ENCODE results near the gene LCN12. TPM values are rescaled to one million over a fixed set of nuclear protein-coding genes. Genes with fewer than 3 reads are reported as not detected.
A peak's percentile ranks its signal among the peaks of the same experiment; 100 is the strongest.

The LCN12 gene
- total RNA-seq, 1 donor from 2014 or later, result not detected

DNA sequence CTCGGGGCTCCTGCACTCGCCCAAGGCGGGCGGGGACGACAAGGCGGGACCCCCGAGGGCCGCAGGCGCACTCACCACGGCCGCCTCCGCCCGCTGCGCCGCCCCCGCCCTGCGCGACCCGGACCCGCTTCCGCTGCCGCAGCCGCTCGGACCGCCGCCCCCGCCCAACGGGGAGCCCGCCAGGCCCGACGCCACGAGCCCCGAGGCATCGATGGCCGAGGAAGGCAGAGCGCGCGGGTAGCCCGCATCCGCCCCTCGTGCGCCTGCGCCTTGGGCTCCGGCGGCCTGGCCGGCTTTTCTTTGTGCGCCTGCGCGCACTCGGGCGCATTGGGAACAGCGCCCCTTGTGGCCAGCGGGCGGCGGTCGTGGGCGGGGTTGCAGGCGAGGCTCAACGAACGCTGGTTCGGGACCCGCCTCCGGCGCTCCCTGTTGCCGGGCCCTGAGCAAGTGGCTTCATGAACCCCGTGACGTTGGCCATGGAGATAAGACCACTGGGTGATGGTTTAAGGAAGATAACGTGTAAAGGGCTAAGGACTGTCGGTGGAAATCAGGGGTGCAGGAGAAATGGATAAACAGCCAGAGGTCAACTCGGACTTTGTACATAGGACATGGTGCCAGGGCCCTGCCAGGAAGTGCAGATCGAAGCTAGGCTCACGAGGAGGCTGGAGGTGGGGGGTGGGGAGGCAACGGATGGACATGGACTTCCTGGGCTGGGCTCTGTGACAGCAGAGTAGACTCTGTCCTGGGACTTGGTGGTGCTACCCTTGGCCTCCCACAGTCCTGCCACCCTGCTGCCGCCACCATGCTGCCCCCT lies 7.3 kb upstream of the LCN12 start, which contains the start of the genes C8G and FBXW5:
TSS of gene C8G (plus strand) at position 725 of the 814 bp plus-strand sequence. CDS start at position 803, 78 bp downstream.
TSS of gene FBXW5 (minus strand) at position 220 of the 814 bp plus-strand sequence. CDS start 655 bp downstream, outside the sequence.
- peak; percentile 60 for DNase-seq (ENCODE audit: low read depth, low spot score)

DNA sequence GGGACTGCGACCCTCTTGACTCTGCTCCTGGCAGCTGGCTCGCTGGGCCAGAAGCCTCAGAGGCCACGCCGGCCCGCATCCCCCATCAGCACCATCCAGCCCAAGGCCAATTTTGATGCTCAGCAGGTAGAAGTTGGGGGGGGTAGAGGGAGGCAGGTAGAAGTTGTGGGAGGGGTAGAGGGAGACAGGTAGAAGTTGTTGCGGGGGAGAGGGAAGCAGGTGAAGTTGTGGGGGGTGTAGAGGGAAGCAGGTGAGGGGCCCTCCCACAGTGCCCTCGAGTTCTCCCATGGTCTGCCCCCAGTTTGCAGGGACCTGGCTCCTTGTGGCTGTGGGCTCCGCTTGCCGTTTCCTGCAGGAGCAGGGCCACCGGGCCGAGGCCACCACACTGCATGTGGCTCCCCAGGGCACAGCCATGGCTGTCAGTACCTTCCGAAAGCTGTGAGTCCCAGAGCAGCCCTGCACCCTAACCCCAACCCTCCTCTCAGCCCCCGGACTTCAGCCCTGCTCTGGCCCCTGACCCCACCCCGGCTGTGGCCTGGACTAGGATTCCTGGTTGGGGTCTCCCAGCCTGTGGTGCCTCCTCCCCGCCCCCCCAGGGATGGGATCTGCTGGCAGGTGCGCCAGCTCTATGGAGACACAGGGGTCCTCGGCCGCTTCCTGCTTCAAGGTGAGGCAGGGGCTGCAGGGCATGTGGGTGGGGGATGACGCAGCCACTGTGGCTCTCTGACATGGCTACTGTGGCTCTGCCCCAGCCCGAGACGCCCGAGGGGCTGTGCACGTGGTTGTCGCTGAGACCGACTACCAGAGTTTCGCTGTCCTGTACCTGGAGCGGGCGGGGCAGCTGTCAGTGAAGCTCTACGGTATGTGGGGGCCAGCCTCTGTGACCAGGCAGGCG lies 6.5 kb upstream of the LCN12 start:
- DNase-seq (ENCODE audit: low read depth, low spot score), result no peak

DNA sequence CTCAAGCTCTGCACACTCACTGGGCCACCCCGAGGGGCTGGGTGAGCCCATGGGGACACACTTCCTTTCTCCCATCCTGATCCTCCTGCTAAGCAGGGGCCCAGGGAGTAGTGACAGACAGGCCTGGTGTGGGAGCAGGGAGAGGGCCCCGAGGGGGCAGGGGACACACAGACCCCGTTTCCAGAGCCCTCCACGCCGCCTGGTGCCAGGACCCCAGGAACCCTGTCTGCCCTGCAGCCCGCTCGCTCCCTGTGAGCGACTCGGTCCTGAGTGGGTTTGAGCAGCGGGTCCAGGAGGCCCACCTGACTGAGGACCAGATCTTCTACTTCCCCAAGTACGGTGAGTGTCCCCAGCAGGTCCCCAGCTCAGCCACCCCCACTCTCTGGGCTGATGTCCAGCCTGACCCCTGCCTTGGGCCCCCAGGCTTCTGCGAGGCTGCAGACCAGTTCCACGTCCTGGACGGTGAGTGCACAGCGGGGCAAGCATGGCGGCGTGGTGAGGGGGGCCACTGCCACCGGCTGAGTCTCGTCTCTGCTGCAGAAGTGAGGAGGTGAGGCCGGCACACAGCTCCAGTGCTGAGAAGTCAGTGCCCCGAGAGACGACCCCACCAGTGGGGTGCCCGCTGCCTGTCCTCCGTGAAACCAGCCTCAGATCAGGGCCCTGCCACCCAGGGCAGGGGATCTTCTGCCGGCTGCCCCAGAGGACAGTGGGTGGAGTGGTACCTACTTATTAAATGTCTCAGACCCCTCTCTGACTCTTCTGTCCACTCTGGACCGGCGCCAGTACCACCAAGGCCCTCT lies 5.6 kb upstream of the LCN12 start:
- DNase-seq (ENCODE audit: low read depth, low spot score), result no peak

DNA sequence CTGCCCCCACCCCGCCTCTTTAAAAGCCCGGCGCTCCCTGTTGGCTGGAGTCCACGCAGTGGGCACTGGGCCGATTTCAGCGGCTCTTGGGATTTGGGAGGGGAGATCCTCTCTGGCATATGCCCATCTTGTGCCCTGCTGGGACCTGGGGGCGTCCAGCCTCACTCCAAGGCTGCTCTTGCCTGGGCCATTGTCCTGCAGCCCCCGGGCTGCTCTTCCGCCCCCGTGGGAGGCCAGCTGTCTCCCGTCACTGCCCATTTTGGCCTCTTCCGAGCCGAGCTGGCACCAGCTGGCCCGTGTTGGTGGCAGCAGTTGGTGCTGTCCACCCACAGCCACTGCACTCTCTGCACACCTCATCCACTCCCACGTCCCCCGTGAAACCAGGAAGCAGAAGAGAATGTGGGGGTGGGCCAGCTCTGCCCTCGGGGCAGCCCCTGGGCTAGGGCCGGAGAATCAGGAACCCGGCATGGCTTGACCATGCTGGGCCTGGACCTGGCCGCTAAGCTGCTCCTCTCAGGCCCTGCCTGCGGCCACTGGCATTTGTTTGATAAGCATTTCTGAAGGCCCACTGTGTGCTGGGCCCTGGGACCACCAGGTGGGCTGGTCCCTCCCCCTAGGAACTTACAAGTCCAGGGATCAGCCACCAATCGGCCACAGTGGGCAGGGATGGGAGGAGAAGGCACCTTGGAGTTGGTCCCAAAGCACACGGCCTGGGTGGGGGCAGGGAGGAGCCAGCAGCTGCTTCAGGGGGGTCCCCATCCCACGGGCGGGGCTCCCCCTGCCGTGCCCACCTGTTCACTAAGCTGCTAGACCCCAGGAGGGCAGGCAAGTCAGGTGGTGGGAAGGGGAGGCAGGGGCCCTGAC lies 4.8 kb upstream of the LCN12 start:
- DNase-seq (ENCODE audit: low read depth, low spot score), result no peak

- no peak for DNase-seq (ENCODE audit: low read depth, low spot score)
These were observed 4.0 kb upstream of the LCN12 start for GRCh38 chr9:136947955-136948510.

- no peak for DNase-seq (ENCODE audit: low read depth, low spot score)
These were observed 2.7 kb upstream of the LCN12 start for GRCh38 chr9:136949239-136949816.

- peak; percentile 45 for DNase-seq (ENCODE audit: low read depth, low spot score)
These were observed 2.0 kb upstream of the LCN12 start for GRCh38 chr9:136949817-136950655.

DNA sequence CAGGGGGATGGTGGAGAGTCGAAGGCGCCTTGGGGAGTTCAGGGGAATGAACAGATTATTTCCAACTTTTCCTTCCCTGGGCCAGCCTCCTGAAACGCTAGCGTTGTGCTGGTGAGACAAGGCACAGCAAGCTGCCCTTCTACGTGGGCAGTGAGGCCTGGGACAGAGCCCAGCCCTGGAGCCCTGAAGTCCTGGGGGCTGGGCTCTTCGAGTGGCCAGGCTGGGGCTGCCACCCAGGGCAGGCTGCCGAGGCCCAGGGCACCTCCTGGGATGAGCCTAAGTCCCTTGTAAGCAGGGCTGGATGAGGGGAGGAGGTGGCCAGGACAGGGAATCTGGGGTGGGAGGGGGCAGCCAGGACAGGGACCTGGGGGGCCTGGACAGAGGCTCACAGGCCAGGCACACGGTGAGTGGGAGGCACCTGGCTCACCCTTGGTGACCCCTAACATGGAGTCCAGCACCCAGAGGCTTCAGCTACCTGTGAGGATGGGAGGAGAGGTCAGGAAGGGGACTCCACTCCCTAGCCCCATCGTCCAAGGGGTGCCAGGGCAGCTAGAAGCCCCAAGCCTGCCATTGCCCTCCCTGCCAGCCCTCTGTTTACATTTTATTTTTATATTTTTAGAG lies 1.3 kb upstream of the LCN12 start:
- no peak for DNase-seq (ENCODE audit: low read depth, low spot score)

DNA sequence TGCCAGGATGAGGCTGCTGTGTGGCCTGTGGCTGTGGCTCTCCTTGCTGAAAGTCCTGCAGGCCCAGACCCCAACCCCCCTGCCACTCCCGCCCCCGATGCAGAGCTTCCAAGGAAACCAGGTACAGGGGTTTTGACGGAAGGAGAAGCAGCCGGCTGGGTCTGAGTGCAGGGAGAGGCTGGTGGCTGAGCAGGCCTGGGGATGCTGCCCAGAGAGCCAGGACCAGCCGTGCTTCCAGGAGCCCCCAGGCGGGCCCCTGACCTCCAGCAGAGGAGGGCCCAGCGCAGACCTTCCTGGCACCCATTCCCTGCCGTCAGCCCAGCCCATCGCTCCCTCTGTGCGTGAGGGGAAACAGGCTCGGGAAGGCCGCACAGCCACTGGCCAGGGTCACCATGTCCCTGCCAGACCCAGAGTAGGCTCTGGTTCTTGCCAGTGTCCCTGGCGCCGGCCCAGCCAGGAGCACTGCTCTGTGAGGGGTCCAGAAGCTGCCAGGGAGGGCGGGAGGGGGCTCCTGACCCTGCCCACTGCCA lies 313 bp downstream of the LCN12 start:
- DNase-seq (ENCODE audit: low read depth, low spot score), result no peak

DNA sequence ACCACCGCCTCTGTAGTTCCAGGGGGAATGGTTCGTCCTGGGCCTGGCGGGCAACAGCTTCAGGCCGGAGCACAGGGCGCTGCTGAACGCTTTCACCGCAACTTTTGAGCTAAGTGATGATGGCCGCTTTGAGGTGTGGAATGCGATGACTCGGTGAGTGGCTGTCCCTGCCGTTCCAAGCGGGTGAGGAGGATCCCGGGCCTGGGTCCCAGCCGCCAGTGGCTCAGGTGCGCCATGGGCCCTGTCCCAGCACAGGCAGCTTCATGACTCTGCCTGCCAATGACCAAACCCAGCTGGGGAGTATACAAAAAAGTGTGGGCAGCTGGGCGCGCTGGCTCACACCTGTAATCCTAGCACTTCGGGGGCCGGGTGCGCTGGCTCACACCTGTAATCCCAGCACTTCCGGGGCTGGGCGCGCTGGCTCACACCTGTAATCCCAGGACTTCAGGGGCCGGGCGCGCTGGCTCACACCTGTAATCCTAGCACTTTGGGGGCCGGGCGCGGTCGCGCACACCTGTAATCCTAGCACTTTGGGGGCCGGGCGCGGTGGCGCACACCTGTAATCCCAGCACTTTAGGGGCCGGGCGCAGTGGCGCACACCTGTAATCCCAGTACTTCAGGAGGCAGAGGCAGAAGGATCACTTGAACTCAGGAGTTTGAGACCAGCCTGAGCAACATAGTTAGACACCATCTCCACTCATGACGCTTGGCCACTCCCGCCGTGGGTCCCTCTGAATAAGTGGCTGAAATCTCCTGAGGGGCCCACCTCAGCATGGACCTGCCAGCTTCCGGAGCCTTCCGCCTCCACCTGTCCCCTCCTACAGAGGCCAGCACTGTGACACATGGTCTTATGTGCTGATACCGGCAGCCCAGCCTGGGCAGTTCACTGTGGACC lies 1.1 kb downstream of the LCN12 start:
- DNase-seq (ENCODE audit: low read depth, low spot score), result no peak

DNA sequence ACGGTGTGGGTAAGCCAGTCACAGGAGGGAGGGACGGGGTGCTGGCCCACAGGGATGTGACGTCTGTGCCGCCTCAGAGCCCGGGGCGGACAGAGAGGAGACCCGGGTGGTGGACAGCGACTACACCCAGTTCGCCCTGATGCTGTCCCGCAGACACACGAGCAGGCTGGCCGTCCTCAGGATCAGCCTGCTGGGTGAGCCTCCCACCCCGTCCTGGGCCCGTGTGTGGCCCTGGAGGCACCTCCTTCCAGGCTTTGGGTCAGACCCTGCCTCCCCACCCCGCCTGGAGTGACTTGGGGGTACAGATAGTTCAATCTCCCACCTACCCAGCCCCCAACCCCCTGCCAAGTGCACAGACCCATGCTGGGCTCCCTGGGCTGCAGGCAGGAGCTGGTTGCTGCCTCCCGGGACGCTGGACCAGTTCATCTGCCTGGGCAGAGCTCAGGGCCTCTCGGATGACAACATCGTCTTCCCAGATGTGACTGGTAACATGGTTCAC lies 1.7 kb downstream of the LCN12 start:
- DNase-seq (ENCODE audit: low read depth, low spot score), result no peak

DNA sequence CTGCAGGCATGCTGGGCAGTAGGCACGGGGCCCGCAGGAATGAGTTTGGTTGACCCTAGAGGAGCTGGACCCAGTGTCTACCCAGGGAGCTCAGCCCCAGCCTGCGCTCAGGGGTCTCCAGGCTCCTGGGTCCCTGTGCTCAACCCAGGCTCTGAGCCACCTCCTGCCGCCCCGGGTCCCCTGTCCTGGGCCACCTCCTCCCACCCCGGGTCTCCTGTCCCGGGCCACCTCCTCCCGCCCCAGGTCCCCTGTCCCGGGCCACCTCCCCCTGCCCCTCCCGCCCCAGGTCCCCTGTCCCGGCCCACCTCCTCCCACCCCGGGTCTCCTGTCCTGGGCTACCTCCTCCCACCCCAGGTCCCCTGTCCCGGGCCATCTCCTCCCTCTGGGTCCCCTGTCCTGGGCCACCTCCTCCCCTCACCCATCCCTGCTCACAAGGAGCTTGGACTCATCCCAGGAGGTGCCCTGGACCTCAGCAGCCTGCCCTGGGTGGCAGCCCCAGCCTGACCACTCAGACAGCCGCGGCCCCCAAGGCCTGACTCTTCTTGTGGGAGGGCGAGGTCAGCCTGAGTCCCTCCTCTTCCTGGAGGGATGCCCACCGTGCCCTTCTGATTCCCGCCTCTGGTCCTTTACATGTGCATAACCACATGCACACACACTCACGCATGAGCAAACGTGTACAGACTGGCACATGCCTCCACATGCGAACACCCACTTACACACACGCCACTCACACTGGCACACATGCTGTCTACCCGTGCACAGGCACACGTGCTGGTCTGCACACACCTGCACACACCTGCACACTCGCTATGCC lies 2.4 kb downstream of the LCN12 start:
- DNase-seq (ENCODE audit: low read depth, low spot score), result no peak

DNA sequence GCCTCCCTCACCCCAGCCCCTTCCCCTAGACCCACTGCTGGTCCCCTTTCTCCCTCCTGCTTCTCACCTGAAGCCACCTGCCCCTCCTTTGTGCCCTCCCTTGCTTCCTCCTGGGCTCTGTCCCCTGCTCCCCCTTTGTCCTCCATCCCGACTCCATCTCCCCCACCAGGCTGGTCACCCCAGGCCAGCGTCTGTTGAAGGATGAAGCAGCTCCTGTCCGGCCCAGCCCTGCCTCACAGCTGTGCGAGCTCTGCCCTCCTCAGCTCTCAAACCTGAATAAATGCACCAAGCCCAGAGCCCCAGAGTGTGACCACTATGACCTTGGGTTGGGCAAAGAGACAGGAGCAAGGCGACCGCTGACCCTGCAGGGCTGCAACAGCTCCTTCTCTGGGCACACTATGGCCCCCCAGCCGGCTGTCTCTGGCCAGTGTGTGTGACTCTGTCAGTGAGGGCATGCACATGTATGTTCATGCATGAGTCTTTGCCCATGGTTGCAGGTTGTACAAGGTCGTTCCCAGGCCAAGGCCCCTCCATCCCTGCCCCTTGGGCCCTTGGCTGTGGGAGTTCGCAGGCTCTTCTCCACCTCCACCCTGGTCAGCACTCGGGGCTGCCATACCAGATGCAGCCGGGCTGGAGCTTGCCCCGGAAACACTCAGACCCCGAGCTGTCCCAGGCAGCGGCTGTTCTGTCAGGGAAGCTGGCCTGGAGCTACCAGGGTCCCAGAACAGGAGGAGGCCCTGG lies 3.3 kb downstream of the LCN12 start:
- DNase-seq (ENCODE audit: low read depth, low spot score), result no peak

GRCh38 chr9:136955943-136956335 lies 3.9 kb downstream of the LCN12 start:
- DNase-seq (ENCODE audit: low read depth, low spot score), result no peak

GRCh38 chr9:136956604-136957003 lies 4.5 kb downstream of the LCN12 start:
- DNase-seq (ENCODE audit: low read depth, low spot score), result no peak
